Kidney epithelial cell (primary cell): ENCODE data around the gene MOGAT3. TPM values are rescaled to one million over a fixed set of nuclear protein-coding genes. Genes with fewer than 3 reads are reported as not detected.
A peak's percentile ranks its signal among the peaks of the same experiment; 100 is the strongest.

ENCODE experiments used
- DNase-seq: peaks from one replicate; pipeline ENCODE4 v3.0.0-alpha.2; 2010; ENCODE audit warnings: low read depth
- H3K27me3 ChIP-seq: 2 replicates; pipeline ENCODE4 v1.6.0; 2011; ENCODE audit warnings: low read length; ENCODE audit not compliant: control insufficient read depth, insufficient read depth
- H3K36me3 ChIP-seq: 2 replicates; pipeline ENCODE4 v1.5.1; 2011; ENCODE audit warnings: low read length; ENCODE audit not compliant: control insufficient read depth, insufficient read depth
- H3K4me3 ChIP-seq: 2 replicates; pipeline ENCODE4 v1.5.1; 2011; ENCODE audit warnings: low read depth, mild to moderate bottlenecking, control low read depth, low read length
- total RNA-seq: library from RNA; depleted of rRNA; stranded (reverse); fragments of >200 nt; gene quantifications from 2 replicates; pipeline ENCODE4 v1.2.3, GENCODE V29; 2015
- TF ChIP-seq, protein P1 (sequence below): IDR thresholded peaks from 2 replicates; pipeline ENCODE4 v1.5.1; 2011; ENCODE audit warnings: mild to moderate bottlenecking, moderate library complexity, low read length, control low read depth, inconsistent platforms; ENCODE audit not compliant: insufficient read depth, poor library complexity, severe bottlenecking

Gene MOGAT3, protein sequence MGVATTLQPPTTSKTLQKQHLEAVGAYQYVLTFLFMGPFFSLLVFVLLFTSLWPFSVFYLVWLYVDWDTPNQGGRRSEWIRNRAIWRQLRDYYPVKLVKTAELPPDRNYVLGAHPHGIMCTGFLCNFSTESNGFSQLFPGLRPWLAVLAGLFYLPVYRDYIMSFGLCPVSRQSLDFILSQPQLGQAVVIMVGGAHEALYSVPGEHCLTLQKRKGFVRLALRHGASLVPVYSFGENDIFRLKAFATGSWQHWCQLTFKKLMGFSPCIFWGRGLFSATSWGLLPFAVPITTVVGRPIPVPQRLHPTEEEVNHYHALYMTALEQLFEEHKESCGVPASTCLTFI
- total RNA-seq = not detected in 2 replicates

DNA sequence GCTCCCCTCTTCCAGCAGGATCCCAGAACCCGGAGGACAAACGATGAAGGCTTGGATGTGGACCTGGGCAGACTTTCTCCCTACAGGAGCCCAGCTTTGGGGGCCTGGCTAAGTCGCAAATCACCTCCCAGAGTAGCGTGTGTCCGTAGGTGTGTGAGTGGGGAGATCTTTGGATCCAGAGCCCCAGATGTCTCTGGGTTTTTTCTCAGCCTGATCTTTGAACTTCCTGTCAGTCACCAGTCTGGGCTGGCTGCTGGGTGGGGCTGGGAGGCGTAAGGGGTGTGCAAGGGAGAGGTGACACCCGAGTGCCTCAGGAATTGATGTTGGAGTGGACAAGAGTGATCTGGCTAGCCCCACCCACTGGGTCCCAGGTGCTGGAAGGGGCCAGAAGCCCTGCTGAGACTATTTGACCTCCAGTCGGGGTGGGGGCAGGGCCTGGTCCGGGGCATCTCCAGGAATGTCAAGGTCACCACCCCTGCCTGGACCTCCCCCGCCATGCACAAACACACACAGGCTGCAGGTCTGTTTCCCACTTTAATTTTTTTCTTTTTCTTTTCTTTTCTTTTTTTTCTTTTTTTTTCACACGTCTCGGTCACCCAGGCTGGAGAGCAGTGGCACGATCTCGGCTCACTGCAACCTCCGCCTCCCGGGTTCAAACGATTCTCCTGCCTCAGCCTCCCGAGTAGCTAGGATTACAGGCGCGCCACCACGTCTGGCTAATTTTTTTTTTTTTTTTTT, at the start of gene MOGAT3:
Gene MOGAT3 (minus strand): TSS at position 175 of the 738 bp plus-strand sequence. CDS start 182 bp downstream, outside the sequence.
- no peak for DNase-seq
- TF ChIP-seq, protein P1, sequence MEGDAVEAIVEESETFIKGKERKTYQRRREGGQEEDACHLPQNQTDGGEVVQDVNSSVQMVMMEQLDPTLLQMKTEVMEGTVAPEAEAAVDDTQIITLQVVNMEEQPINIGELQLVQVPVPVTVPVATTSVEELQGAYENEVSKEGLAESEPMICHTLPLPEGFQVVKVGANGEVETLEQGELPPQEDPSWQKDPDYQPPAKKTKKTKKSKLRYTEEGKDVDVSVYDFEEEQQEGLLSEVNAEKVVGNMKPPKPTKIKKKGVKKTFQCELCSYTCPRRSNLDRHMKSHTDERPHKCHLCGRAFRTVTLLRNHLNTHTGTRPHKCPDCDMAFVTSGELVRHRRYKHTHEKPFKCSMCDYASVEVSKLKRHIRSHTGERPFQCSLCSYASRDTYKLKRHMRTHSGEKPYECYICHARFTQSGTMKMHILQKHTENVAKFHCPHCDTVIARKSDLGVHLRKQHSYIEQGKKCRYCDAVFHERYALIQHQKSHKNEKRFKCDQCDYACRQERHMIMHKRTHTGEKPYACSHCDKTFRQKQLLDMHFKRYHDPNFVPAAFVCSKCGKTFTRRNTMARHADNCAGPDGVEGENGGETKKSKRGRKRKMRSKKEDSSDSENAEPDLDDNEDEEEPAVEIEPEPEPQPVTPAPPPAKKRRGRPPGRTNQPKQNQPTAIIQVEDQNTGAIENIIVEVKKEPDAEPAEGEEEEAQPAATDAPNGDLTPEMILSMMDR = no peak
- Histone ChIP-seq H3K4me3 (no peak within 1 kb of the TSS), H3K36me3 (no peaks in the 10 kb centered on the region), H3K27me3 (peaks cover 40% of the 10 kb centered on the region)

DNA sequence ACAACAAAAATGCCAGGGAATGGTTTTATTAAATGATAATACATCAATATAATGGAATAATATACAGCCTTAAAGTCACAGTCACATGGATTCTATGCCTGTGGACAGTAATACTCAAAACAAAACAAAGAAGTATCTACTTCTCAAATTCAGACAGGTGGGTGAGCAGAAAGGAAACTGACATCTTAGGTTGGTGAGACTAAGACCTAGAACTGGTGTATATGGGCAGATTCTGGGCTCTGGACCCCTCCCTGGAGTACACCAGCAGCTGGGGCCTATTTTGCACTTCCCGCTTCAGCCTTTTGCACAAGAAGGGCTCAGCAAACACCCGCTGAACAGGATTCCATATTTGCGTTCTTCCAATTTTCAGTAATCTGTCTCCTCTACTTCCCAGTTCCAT, 49.5 kb upstream of the MOGAT3 start:
- no peaks in the 10 kb centered on the region for H3K27me3 ChIP-seq
- H3K36me3 ChIP-seq = no peaks in the 10 kb centered on the region
- TF ChIP-seq, protein P1 = no peak
- no peak for DNase-seq
- H3K4me3 ChIP-seq = no peak overlapping the region

DNA sequence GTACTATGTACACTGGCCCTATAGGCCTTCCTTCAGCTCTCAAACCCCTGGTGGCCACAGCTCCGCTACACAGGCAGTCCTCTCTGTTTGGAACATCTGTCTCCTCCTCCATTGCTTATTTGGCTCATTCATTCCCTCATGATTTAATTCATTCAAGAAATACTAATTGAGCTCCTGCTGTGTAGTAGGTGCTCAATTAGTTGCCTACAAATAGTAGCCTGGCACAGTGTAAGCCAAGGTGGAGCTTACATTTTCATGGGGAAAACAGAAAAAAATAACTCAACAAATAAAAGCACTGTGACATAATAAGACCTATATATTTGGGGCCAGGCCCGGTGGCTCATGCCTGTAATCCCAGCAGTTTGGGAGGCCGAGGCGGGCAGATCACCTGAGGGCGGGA, 47.4 kb upstream of the MOGAT3 start:
- no peak for DNase-seq
- TF ChIP-seq, protein P1 = no peak
- Histone ChIP-seq H3K36me3 (no peaks in the 10 kb centered on the region), H3K4me3 (no peak overlapping the region), H3K27me3 (no peaks in the 10 kb centered on the region)

DNA sequence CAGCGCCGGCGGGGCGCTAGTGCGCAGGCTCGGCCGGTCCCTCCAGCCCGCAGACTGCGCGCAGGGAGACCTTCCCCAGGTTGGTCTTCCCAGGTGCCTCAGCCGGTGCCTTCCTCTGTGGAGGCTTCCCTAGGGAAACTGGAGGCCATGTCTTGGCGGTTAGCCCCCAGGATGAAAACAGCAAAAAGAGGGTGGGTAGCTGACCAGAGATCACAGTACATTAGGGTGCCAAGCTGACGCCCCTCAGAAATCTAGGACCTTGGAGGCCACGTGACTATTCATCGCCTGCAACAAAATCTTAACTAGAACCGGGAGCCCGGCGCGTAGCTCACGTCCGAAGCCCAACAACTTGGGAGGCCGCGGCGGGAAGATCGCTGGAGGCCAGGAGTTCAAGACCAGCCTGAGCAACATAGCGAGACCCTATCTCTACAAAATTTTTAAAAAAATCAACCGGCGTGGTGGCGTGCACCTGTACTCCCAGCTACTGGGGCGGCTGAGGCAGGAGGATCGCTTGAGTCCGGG, 44.4 kb upstream of the MOGAT3 start:
- Histone ChIP-seq H3K4me3 (peak overlapping the region; percentile 77), H3K36me3 (peaks cover 1% of the 10 kb centered on the region), H3K27me3 (no peaks in the 10 kb centered on the region)
- no peak for DNase-seq
- TF ChIP-seq, protein P1 = no peak

DNA sequence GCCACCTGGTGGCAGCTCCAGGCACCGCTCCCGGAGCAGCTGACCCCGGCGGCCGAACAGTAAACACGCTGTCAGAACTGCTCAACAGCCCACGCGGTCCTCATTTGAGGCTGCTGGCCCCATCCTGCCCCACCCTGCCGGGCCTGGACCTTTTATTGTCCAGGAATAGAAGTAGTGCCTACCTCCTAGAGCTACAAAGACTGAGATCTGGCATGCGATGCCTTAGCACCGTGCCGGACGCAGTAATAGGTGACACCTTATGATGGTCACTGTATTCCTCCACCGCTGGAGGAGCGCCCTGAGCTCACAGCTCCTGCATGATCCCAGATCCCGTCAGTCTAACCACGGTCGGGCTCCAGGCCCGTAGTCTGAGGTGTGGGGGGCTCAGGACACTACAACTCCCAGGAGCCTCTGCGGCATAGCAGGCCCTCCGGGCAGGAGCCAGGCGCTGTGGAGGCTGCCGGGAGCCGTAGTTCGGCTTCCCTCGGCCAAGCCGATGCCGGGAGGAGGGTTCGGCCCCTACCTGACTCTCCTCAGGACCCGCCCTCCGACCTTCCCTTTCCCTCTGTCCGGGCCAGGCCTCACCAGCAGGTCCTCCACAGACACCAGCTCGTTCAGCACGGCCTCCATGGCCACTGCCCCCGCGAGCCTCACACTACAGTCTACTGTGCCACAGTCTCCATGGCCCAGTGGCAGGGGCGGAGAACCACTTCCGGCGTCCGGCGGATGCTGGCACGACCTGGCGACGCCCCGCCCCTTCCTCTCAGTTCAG, 43.7 kb upstream of the MOGAT3 start, which contains the start of gene FIS1:
Gene FIS1 (minus strand): TSS at position 707 of the 772 bp plus-strand sequence. CDS start 77 bp downstream, at position 630.
- TF ChIP-seq, protein P1 = peak; percentile 91
- Histone ChIP-seq H3K36me3 (peaks cover 1% of the 10 kb centered on the region), H3K4me3 (peak within 1 kb of the TSS; percentile 77), H3K27me3 (no peaks in the 10 kb centered on the region)
- DNase-seq = peak; percentile 57
